OCI-M2 (cell line): Measurements from ENCODE around the gene GADD45A.
"Not testable (repeated sequence)": the region's sequence is repeated elsewhere in the genome, so short reads cannot be mapped to it uniquely, and the experiment has no call there.

ENCODE experiments used
- DNase-seq: peaks from one replicate; lab custom pipeline; 2025; ENCODE audit not compliant: unreplicated experiment; lab: John Stamatoyannopoulos, UW

The GADD45A gene

GRCh38 chr1:67717876-67718275, 32.9 kb downstream of the GADD45A start:
- DNase-seq = no peak

GRCh38 chr1:67719329-67720196, 34.6 kb downstream of the GADD45A start:
- no peak for DNase-seq

GRCh38 chr1:67721112-67721511, 36.1 kb downstream of the GADD45A start:
- no peak for DNase-seq

- no peak for DNase-seq
Observed at GRCh38 chr1:67721650-67722291, 36.8 kb downstream of the GADD45A start.

GRCh38 chr1:67722292-67722944, 37.4 kb downstream of the GADD45A start:
- no peak for DNase-seq

GRCh38 chr1:67723126-67723525, 38.1 kb downstream of the GADD45A start:
- no peak for DNase-seq

GRCh38 chr1:67723620-67724019, 38.6 kb downstream of the GADD45A start:
- DNase-seq = no peak

GRCh38 chr1:67724928-67725560, 40.0 kb downstream of the GADD45A start:
- DNase-seq = no peak

- DNase-seq = no peak
Observed at GRCh38 chr1:67726224-67726623, 41.2 kb downstream of the GADD45A start.

- no peak for DNase-seq
Observed at GRCh38 chr1:67729872-67730271, 44.9 kb downstream of the GADD45A start.

GRCh38 chr1:67730312-67730711, 45.3 kb downstream of the GADD45A start:
- DNase-seq = not testable (repeated sequence)

- DNase-seq = no peak
Observed at GRCh38 chr1:67731322-67731721, 46.3 kb downstream of the GADD45A start.

- no peak for DNase-seq
Observed at GRCh38 chr1:67732750-67733151, 47.8 kb downstream of the GADD45A start.

- peak; percentile 89 for DNase-seq
Observed at GRCh38 chr1:67733681-67734322, 48.8 kb downstream of the GADD45A start.

- DNase-seq = no peak
Observed at GRCh38 chr1:67734323-67734690, 49.3 kb downstream of the GADD45A start.

GRCh38 chr1:67735206-67735605, 50.2 kb downstream of the GADD45A start:
- no peak for DNase-seq

- no peak for DNase-seq
Observed at GRCh38 chr1:67735806-67736627, 51.0 kb downstream of the GADD45A start.

- DNase-seq = no peak
Observed at GRCh38 chr1:67736750-67737149, 51.7 kb downstream of the GADD45A start.

GRCh38 chr1:67737875-67738274, 52.9 kb downstream of the GADD45A start:
- DNase-seq = no peak
